HEK293T (cell line): ENCODE measurements around the gene IKZF3.

Source experiments
- BHLHE40 ChIP-seq: fragments of 450-650 bp; IDR thresholded peaks from 2 replicates; pipeline ENCODE4 v1.6.1; 2016; ENCODE audit warnings: mild to moderate bottlenecking, moderate library complexity, borderline replicate concordance
- CTBP1 ChIP-seq: fragments of 450-650 bp; IDR thresholded peaks from 2 replicates; pipeline ENCODE4 v1.6.1; 2016; ENCODE audit warnings: borderline replicate concordance
- FOXA1 ChIP-seq: fragments of 450-650 bp; IDR thresholded peaks from 2 replicates; pipeline ENCODE4 v1.6.1; 2016; ENCODE audit warnings: mild to moderate bottlenecking
- FOXK2 ChIP-seq: fragments of 450-650 bp; IDR thresholded peaks from 2 replicates; pipeline ENCODE4 v1.6.1; 2016; ENCODE audit warnings: mild to moderate bottlenecking
- FOXM1 ChIP-seq: fragments of 450-650 bp; IDR thresholded peaks from 2 replicates; pipeline ENCODE4 v1.6.1; 2017; ENCODE audit warnings: mild to moderate bottlenecking, borderline replicate concordance
- L3MBTL2 ChIP-seq: fragments of 450-650 bp; conservative IDR thresholded peaks from 2 replicates; pipeline ENCODE4 v1.6.1; 2016; ENCODE audit warnings: mild to moderate bottlenecking
- LEF1 ChIP-seq: fragments of 450-650 bp; IDR thresholded peaks from 2 replicates; pipeline ENCODE4 v1.6.1; 2017; ENCODE audit warnings: mild to moderate bottlenecking, borderline replicate concordance
- SP1 ChIP-seq: fragments of 450-650 bp; IDR thresholded peaks from 2 replicates; pipeline ENCODE4 v1.6.1; 2017
- SUZ12 ChIP-seq: fragments of 450-650 bp; IDR thresholded peaks from 2 replicates; pipeline ENCODE4 v1.6.1; 2016; ENCODE audit warnings: mild to moderate bottlenecking
- TARDBP ChIP-seq: fragments of 450-650 bp; IDR thresholded peaks from 2 replicates; pipeline ENCODE4 v1.6.1; 2016
- ZNF384 ChIP-seq: fragments of 450-650 bp; IDR thresholded peaks from 2 replicates; pipeline ENCODE4 v1.6.1; 2016
- TF ChIP-seq, protein P1 (sequence below): fragments of 450-650 bp; IDR thresholded peaks from 2 replicates; pipeline ENCODE4 v1.6.1; 2016

DNA sequence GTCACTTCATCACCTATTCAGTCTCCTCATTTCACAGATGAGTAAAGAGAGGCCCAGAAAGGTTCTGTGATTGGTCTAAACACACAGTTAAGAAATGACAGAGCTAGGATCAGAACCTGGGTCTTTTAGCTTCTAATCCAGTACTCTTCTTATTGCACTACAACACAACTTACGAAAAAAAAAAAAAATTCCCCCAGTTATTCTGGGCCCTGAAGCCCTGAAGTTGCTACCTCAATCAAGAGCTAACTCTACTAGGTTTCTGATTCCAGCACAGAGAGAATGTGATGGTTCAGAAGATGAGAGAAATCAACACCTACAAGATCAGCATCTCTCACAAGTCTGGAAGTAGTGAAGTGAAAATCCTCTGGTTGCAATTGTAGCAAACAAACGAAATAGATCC lies 89.1 kb downstream of the IKZF3 start:
- no peak for TF ChIP-seq SP1
- TF ChIP-seq, protein P1, sequence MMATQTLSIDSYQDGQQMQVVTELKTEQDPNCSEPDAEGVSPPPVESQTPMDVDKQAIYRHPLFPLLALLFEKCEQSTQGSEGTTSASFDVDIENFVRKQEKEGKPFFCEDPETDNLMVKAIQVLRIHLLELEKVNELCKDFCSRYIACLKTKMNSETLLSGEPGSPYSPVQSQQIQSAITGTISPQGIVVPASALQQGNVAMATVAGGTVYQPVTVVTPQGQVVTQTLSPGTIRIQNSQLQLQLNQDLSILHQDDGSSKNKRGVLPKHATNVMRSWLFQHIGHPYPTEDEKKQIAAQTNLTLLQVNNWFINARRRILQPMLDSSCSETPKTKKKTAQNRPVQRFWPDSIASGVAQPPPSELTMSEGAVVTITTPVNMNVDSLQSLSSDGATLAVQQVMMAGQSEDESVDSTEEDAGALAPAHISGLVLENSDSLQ, result no peak
- no peak for TF ChIP-seq FOXM1
- no peak for TF ChIP-seq FOXK2
- no peak for TF ChIP-seq FOXA1
- no peak for TF ChIP-seq TARDBP
- TF ChIP-seq BHLHE40, result no peak
- TF ChIP-seq L3MBTL2, result no peak
- TF ChIP-seq SUZ12, result no peak
- TF ChIP-seq CTBP1, result no peak
- no peak for TF ChIP-seq LEF1
- TF ChIP-seq ZNF384, result no peak
